ENCODE results near the gene C12orf75. TPM values are rescaled to one million over a fixed set of nuclear protein-coding genes. Genes with fewer than 3 reads are reported as not detected.

C12orf75 gene
- total and polyA plus RNA-seq, 2 experiments from 2014 or later, result 43.9 to 69.8 TPM

DNA sequence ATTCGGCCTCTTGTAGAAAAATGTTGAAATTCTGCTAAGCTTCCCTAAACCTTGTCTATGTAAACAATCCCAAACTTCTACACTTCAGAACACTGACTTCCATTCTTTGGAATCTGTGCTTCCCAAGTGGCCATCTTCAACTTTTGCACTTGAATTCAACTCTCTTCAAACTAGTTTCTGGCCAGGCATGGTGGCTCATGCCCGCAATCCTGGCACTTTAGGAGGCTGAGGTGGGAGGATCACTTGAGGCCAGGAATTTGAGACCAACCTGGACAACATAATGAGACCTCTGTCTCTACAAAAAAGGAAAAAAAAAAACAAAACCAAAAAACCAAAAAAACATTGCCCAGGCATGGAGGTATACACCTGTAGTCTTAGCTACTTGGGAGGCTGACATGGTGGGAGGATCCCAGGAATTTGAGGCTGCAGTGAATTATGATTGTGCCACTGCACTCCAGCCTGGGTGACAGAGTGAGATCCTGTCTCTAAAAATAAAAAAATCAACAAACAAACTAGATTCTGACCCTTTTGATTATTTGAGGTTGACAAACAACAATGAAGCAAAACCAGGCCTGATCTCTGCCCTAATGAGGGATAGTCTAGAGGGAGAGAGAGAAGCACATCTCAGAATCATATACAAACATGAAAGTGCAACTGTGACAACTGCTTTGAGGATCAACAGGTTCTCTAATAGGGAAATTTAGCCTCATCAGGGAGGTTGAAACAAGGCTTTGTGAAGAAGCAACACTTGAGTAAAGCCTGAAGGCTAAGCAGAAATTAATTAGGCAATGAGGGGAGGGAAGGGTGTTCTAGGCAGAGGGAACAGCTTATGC, 11.6 kb upstream of the C12orf75 start:
- H4K20me1 ChIP-seq (replicated peaks; ENCODE audit: insufficient read depth), result no peaks in the 10 kb centered on the region
- DNase-seq (ENCODE audit: low spot score), result no peak
- H3K27me3 ChIP-seq (ENCODE audit: insufficient read depth), result no peaks in the 10 kb centered on the region
- no peaks in the 10 kb centered on the region for H3K9me2 ChIP-seq (ENCODE audit: insufficient read depth)
- no peaks in the 10 kb centered on the region for H3K4me1 ChIP-seq (ENCODE audit: insufficient read depth)
- H3K4me1 Mint-ChIP-seq, result no peaks in the 10 kb centered on the region; the same call in 2 of the 3 replicates
- ATAC-seq, result no peak
- no peak overlapping the region for H3K27ac ChIP-seq (ENCODE audit: low read depth)
- H2AFZ ChIP-seq, result no peak overlapping the region
- no peaks in the 10 kb centered on the region for H3K36me3 ChIP-seq (ENCODE audit: insufficient read depth)
- no peak overlapping the region for H3K4me3 ChIP-seq
- no peaks in the 10 kb centered on the region for H3K79me2 ChIP-seq (replicated peaks; ENCODE audit: insufficient read depth)
- TF ChIP-seq, protein P1, sequence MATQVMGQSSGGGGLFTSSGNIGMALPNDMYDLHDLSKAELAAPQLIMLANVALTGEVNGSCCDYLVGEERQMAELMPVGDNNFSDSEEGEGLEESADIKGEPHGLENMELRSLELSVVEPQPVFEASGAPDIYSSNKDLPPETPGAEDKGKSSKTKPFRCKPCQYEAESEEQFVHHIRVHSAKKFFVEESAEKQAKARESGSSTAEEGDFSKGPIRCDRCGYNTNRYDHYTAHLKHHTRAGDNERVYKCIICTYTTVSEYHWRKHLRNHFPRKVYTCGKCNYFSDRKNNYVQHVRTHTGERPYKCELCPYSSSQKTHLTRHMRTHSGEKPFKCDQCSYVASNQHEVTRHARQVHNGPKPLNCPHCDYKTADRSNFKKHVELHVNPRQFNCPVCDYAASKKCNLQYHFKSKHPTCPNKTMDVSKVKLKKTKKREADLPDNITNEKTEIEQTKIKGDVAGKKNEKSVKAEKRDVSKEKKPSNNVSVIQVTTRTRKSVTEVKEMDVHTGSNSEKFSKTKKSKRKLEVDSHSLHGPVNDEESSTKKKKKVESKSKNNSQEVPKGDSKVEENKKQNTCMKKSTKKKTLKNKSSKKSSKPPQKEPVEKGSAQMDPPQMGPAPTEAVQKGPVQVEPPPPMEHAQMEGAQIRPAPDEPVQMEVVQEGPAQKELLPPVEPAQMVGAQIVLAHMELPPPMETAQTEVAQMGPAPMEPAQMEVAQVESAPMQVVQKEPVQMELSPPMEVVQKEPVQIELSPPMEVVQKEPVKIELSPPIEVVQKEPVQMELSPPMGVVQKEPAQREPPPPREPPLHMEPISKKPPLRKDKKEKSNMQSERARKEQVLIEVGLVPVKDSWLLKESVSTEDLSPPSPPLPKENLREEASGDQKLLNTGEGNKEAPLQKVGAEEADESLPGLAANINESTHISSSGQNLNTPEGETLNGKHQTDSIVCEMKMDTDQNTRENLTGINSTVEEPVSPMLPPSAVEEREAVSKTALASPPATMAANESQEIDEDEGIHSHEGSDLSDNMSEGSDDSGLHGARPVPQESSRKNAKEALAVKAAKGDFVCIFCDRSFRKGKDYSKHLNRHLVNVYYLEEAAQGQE (IDR thresholded peaks at IDR 0.05; ENCODE audit: unreplicated experiment), result no peak
- TF ChIP-seq, protein P2, sequence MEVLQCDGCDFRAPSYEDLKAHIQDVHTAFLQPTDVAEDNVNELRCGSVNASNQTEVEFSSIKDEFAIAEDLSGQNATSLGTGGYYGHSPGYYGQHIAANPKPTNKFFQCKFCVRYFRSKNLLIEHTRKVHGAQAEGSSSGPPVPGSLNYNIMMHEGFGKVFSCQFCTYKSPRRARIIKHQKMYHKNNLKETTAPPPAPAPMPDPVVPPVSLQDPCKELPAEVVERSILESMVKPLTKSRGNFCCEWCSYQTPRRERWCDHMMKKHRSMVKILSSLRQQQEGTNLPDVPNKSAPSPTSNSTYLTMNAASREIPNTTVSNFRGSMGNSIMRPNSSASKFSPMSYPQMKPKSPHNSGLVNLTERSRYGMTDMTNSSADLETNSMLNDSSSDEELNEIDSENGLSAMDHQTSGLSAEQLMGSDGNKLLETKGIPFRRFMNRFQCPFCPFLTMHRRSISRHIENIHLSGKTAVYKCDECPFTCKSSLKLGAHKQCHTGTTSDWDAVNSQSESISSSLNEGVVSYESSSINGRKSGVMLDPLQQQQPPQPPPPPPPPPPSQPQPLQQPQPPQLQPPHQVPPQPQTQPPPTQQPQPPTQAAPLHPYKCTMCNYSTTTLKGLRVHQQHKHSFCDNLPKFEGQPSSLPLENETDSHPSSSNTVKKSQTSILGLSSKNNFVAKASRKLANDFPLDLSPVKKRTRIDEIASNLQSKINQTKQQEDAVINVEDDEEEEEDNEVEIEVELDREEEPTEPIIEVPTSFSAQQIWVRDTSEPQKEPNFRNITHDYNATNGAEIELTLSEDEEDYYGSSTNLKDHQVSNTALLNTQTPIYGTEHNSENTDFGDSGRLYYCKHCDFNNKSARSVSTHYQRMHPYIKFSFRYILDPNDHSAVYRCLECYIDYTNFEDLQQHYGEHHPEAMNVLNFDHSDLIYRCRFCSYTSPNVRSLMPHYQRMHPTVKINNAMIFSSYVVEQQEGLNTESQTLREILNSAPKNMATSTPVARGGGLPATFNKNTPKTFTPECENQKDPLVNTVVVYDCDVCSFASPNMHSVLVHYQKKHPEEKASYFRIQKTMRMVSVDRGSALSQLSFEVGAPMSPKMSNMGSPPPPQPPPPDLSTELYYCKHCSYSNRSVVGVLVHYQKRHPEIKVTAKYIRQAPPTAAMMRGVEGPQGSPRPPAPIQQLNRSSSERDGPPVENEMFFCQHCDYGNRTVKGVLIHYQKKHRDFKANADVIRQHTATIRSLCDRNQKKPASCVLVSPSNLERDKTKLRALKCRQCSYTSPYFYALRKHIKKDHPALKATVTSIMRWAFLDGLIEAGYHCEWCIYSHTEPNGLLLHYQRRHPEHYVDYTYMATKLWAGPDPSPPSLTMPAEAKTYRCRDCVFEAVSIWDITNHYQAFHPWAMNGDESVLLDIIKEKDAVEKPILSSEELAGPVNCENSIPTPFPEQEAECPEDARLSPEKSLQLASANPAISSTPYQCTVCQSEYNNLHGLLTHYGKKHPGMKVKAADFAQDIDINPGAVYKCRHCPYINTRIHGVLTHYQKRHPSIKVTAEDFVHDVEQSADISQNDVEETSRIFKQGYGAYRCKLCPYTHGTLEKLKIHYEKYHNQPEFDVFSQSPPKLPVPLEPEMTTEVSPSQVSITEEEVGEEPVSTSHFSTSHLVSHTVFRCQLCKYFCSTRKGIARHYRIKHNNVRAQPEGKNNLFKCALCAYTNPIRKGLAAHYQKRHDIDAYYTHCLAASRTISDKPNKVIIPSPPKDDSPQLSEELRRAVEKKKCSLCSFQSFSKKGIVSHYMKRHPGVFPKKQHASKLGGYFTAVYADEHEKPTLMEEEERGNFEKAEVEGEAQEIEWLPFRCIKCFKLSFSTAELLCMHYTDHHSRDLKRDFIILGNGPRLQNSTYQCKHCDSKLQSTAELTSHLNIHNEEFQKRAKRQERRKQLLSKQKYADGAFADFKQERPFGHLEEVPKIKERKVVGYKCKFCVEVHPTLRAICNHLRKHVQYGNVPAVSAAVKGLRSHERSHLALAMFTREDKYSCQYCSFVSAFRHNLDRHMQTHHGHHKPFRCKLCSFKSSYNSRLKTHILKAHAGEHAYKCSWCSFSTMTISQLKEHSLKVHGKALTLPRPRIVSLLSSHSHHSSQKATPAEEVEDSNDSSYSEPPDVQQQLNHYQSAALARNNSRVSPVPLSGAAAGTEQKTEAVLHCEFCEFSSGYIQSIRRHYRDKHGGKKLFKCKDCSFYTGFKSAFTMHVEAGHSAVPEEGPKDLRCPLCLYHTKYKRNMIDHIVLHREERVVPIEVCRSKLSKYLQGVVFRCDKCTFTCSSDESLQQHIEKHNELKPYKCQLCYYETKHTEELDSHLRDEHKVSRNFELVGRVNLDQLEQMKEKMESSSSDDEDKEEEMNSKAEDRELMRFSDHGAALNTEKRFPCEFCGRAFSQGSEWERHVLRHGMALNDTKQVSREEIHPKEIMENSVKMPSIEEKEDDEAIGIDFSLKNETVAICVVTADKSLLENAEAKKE (CRISPR knock-in tag; IDR thresholded peaks at IDR 0.05), result no peak
- TF ChIP-seq, protein P3, sequence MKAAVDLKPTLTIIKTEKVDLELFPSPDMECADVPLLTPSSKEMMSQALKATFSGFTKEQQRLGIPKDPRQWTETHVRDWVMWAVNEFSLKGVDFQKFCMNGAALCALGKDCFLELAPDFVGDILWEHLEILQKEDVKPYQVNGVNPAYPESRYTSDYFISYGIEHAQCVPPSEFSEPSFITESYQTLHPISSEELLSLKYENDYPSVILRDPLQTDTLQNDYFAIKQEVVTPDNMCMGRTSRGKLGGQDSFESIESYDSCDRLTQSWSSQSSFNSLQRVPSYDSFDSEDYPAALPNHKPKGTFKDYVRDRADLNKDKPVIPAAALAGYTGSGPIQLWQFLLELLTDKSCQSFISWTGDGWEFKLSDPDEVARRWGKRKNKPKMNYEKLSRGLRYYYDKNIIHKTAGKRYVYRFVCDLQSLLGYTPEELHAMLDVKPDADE (IDR thresholded peaks at IDR 0.05), result no peak
- TF ChIP-seq STAT1 (IDR thresholded peaks at IDR 0.05; ENCODE audit: unreplicated experiment) (no peak), CREB1 (CRISPR knock-in tag; IDR thresholded peaks at IDR 0.05; ENCODE audit: low read depth) (no peak), ZNF114 (CRISPR knock-in tag; IDR thresholded peaks at IDR 0.05) (no peak), JUNB (IDR thresholded peaks at IDR 0.05; ENCODE audit: unreplicated experiment) (no peak), EZH2phosphoT487 (IDR thresholded peaks at IDR 0.05; ENCODE audit: unreplicated experiment) (no peak), POLR2AphosphoS5 (IDR thresholded peaks at IDR 0.05; ENCODE audit: low read depth) (no peak), ZNF331 (CRISPR knock-in tag; IDR thresholded peaks at IDR 0.05; ENCODE audit: low read depth) (no peak), NANOG (IDR thresholded peaks at IDR 0.05; ENCODE audit: borderline replicate concordance) (no peak), EZH2 (IDR thresholded peaks at IDR 0.05; ENCODE audit: low read depth, unreplicated experiment) (no peak)
- TF ChIP-seq, protein P4, sequence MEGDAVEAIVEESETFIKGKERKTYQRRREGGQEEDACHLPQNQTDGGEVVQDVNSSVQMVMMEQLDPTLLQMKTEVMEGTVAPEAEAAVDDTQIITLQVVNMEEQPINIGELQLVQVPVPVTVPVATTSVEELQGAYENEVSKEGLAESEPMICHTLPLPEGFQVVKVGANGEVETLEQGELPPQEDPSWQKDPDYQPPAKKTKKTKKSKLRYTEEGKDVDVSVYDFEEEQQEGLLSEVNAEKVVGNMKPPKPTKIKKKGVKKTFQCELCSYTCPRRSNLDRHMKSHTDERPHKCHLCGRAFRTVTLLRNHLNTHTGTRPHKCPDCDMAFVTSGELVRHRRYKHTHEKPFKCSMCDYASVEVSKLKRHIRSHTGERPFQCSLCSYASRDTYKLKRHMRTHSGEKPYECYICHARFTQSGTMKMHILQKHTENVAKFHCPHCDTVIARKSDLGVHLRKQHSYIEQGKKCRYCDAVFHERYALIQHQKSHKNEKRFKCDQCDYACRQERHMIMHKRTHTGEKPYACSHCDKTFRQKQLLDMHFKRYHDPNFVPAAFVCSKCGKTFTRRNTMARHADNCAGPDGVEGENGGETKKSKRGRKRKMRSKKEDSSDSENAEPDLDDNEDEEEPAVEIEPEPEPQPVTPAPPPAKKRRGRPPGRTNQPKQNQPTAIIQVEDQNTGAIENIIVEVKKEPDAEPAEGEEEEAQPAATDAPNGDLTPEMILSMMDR (conservative IDR thresholded peaks at IDR 0.05; ENCODE audit: low read depth in 2 of 2), result no peak
- no peaks in the 10 kb centered on the region for H3F3A ChIP-seq (replicated peaks; ENCODE audit: low read depth)
- peaks cover 11% of the 10 kb centered on the region for H3K27me3 Mint-ChIP-seq (ENCODE audit: insufficient read depth, low read depth, poor library complexity)
- H3K36me3 Mint-ChIP-seq (ENCODE audit: low read depth), result peaks cover 9% of the 10 kb centered on the region; the same call in 1 of the 3 replicates
- no peak overlapping the region for H3K4me2 ChIP-seq
- no peak overlapping the region for H3K27ac Mint-ChIP-seq
- H3K9me3 Mint-ChIP-seq, result peaks cover 16% of the 10 kb centered on the region
- no peak overlapping the region for H3K4me3 Mint-ChIP-seq

Measured in GM23338 (cell line).